PC-9 (cell line): Measurements from ENCODE around the gene ANP32A.

Experiments
- EZH2 ChIP-seq: fragments of 200-600 bp; sonication (generic); IDR thresholded peaks from 2 replicates; pipeline ENCODE4 v1.8.0; 2017; ENCODE audit warnings: antibody characterized with exemption, low read depth
- TF ChIP-seq, protein P1 (sequence below): fragments of 200-600 bp; sonication (generic); conservative IDR thresholded peaks from 2 replicates; pipeline ENCODE4 v1.6.1; 2017; ENCODE audit warnings: mixed run types, antibody characterized with exemption, mild to moderate bottlenecking, moderate library complexity

DNA sequence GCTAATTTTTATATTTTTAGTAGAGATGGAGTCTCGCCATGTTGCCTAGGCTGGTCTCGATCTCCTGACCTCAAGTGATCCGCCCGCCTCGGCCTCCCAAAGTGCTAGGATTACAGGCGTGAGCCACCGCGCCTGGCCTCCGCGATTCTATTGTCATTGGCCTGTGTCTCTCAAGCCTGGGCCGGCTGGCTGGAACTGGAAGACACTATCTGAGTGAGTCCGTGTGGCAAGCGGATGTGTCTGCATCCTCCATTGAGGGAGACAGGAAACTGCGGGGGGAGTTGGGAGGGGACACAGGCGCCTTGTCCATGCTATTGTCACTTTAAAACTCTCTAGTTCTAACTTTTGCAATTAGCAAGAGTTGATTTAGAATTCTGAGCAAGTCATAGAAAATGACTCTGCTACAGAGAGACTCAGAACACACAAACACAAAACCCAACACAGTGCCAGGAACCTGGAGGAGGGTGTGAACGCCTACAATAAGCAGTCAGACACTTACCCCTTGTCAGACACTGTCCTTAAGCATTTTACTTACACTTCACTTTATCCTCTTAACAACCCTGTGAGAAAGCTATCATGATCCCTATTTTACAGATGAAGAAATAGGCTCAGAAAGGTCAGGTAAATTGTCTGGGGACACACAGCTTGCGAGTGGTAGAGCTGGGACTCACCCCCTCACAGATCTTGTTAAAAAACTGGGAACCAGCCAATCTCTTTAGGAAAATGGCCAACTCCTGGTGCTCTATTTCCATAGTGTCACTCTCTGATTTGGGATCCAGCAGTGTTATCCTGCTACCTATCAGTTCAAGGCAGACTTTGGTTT, 38.7 kb downstream of the ANP32A start:
- TF ChIP-seq, protein P1, sequence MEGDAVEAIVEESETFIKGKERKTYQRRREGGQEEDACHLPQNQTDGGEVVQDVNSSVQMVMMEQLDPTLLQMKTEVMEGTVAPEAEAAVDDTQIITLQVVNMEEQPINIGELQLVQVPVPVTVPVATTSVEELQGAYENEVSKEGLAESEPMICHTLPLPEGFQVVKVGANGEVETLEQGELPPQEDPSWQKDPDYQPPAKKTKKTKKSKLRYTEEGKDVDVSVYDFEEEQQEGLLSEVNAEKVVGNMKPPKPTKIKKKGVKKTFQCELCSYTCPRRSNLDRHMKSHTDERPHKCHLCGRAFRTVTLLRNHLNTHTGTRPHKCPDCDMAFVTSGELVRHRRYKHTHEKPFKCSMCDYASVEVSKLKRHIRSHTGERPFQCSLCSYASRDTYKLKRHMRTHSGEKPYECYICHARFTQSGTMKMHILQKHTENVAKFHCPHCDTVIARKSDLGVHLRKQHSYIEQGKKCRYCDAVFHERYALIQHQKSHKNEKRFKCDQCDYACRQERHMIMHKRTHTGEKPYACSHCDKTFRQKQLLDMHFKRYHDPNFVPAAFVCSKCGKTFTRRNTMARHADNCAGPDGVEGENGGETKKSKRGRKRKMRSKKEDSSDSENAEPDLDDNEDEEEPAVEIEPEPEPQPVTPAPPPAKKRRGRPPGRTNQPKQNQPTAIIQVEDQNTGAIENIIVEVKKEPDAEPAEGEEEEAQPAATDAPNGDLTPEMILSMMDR, result no peak
- TF ChIP-seq EZH2, result no peak
